ENCODE data around the gene CFAP300.

DNA sequence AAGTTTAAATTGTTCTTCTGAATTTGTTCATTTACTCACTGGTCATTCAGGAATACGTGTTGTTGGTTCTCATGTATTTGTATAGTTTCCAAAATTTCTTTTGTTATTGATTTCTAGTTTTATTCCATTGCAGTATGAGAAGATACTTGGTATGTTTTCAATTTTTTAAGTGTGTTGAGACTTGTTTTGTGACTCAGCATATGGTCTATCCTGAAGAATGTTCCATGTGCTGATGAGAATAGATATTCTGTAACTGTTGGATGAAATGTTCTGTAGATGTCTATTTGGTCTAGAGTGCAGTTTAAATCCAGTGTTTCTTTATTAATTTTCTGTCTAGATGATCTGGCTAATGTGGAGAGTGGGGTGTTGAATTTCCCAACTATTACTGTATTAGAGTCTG, 23.5 kb downstream of the CFAP300 start:
- no peak for TF ChIP-seq JUN (IDR thresholded peaks at IDR 0.05)
- TF ChIP-seq, protein P1, sequence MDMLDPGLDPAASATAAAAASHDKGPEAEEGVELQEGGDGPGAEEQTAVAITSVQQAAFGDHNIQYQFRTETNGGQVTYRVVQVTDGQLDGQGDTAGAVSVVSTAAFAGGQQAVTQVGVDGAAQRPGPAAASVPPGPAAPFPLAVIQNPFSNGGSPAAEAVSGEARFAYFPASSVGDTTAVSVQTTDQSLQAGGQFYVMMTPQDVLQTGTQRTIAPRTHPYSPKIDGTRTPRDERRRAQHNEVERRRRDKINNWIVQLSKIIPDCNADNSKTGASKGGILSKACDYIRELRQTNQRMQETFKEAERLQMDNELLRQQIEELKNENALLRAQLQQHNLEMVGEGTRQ (IDR thresholded peaks at IDR 0.05): no peak
- TF ChIP-seq RAD21 (conservative IDR thresholded peaks at IDR 0.05 in 1 of 2, IDR thresholded peaks at IDR 0.05 in 1 of 2): no peak
- TF ChIP-seq, protein P2, sequence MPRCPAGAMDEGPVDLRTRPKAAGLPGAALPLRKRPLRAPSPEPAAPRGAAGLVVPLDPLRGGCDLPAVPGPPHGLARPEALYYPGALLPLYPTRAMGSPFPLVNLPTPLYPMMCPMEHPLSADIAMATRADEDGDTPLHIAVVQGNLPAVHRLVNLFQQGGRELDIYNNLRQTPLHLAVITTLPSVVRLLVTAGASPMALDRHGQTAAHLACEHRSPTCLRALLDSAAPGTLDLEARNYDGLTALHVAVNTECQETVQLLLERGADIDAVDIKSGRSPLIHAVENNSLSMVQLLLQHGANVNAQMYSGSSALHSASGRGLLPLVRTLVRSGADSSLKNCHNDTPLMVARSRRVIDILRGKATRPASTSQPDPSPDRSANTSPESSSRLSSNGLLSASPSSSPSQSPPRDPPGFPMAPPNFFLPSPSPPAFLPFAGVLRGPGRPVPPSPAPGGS (IDR thresholded peaks at IDR 0.05): no peak
- TF ChIP-seq EP300 (IDR thresholded peaks at IDR 0.05): no peak

All from A549 (cell line).